Esophagus muscularis mucosa (tissue), 4 donors: ENCODE measurements around the gene ADSS1. TPM values are rescaled to one million over a fixed set of nuclear protein-coding genes. Genes with fewer than 3 reads are reported as not detected.

ENCODE experiments used
- DNase-seq: peaks from one replicate; pipeline ENCODE4 v3.0.0-alpha.2; 2017; ENCODE audit errors: extremely low spot score
- H3K27ac ChIP-seq, 4 donors: fragments of 200-600 bp; sonication (generic); replicated peaks in 1 of 4; 1 replicate in 3 of 4; 2 replicates in 1 of 4; pipeline ENCODE4 v1.5.1; 2016 to 2019; ENCODE audit warnings: mild to moderate bottlenecking in 1 of 4
- H3K27me3 ChIP-seq, 4 donors: fragments of 200-600 bp; sonication (generic); one replicate each; pipeline versions ENCODE4 v1.5.1 to v1.6.0; 2016 to 2019
- H3K36me3 ChIP-seq, 4 donors: fragments of 200-600 bp; sonication (generic); one replicate each; pipeline ENCODE4 v1.5.1; 2016 to 2019
- H3K4me1 ChIP-seq, 4 donors: fragments of 200-600 bp; sonication (generic); one replicate each; pipeline ENCODE4 v1.5.1; 2016 to 2019
- H3K4me3 ChIP-seq, 4 donors: fragments of 200-600 bp; sonication (generic); 1 replicate in 2 of 4; 2 replicates in 2 of 4; pipeline ENCODE4 v1.5.1; 2016 to 2019; ENCODE audit warnings: mild to moderate bottlenecking in 4 of 4, moderate library complexity in 1 of 4
- H3K9me3 ChIP-seq, 4 donors: fragments of 200-600 bp; sonication (generic); 1 replicate in 3 of 4; 2 replicates in 1 of 4; pipeline ENCODE4 v1.5.1; 2016 to 2019
- CTCF ChIP-seq, 3 experiments: fragments of 200-600 bp in 2 of 3; fragments of 450-650 bp in 1 of 3; sonication (generic) in 2 of 3; IDR thresholded peaks; one replicate each; pipeline ENCODE4 v1.5.1; 2017 to 2019; ENCODE audit warnings: antibody characterized with exemption in 3 of 3, mild to moderate bottlenecking in 2 of 3, moderate library complexity in 1 of 3
- EP300 ChIP-seq: sonication (generic); formaldehyde crosslinking; IDR thresholded peaks from one replicate; pipeline ENCODE4 v1.6.1; 2017; ENCODE audit warnings: antibody characterized with exemption
- POLR2A ChIP-seq: fragments of 450-650 bp; IDR thresholded peaks from one replicate; pipeline ENCODE4 v1.6.1; 2017; ENCODE audit warnings: antibody characterized with exemption, moderate library complexity, mild to moderate bottlenecking, low read depth
- POLR2AphosphoS5 ChIP-seq, 2 donors: sonication (generic); formaldehyde crosslinking; IDR thresholded peaks; one replicate each; pipeline ENCODE4 v1.6.1; 2017; ENCODE audit warnings: antibody characterized with exemption in 2 of 2
- WGBS: methylation state at CpG from one replicate; pipeline ENCODE4 v1.1.5; 2018; 5-methylcytosine and 5-hydroxymethylcytosine counted together
- intact Hi-C: fragments of 100-400 bp; cut with DNase I; formaldehyde crosslinking; loops from one replicate; pipeline ENCODE4 v1.15.1; 2023
- total RNA-seq, 4 donors: library from RNA; depleted of rRNA; stranded (reverse); fragments of >200 nt; gene quantifications; one replicate each; pipeline versions ENCODE4 v1.1.0 to v1.2.1, GENCODE V29; 2016

ADSS1 gene
- total RNA-seq, 4 donors from 2014 or later = 4.3 to 7.9 (median 5.7) TPM

- H3K36me3 ChIP-seq = no peaks in the 10 kb centered on the region
- peaks cover 59 to 68% (median 63%) of the 10 kb centered on the region in 4 donors for H3K4me1 ChIP-seq
- H3K27ac ChIP-seq = peak overlapping the region; percentile 71 to 90 (median 84)
- peaks cover 0 to 5% (median 0%) of the 10 kb centered on the region in 4 donors for H3K27me3 ChIP-seq
- 48% methylated on average over 22 of the region's 26 CpGs for WGBS
- peak overlapping the region; percentile 14 to 41 (median 32) for H3K4me3 ChIP-seq
- intact Hi-C loops = no loop called here
- TF ChIP-seq EP300 (no peak), POLR2AphosphoS5 (IDR thresholded peaks at IDR 0.05) (peak in 1 of 2 donors; percentile 27)
- DNase-seq = no peak
- no peaks in the 10 kb centered on the region for H3K9me3 ChIP-seq
These were observed 43.0 kb upstream of the ADSS1 start for GRCh38 chr14:104680806-104681688.

DNA sequence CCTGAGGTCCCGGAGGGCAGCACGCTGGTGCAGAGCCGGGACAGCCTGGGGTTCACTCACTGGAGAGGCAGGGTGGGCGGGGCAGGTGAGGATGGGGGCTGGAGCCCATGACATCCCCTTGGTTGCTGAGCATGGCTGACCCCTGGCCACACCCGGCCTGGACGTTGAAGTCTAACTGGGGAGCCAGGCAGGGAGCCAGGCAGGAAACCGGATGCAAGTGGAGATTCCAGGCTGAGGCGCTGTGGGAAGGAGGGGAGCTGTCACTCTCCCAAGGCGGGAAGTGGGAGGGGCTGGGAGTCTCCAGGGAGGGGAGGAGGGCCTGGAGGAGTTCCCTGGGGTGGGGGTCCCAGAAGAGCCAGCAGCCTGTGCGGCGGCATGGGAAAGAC is 42.3 kb upstream of the ADSS1 start:
- 20% methylated on average over 9 of the region's 11 CpGs for WGBS
- no peaks in the 10 kb centered on the region for H3K36me3 ChIP-seq
- peak overlapping the region; percentile 14 to 41 (median 32) for H3K4me3 ChIP-seq
- H3K27me3 ChIP-seq = peaks cover 0 to 5% (median 0%) of the 10 kb centered on the region in 4 donors
- no peak for TF ChIP-seq POLR2A
- no peak for TF ChIP-seq EP300
- TF ChIP-seq POLR2AphosphoS5 (IDR thresholded peaks at IDR 0.05) = peak; percentile 55 to 63
- peak overlapping the region; percentile 71 to 90 (median 84) for H3K27ac ChIP-seq
- intact Hi-C loops = no loop called here
- no peak for DNase-seq
- H3K4me1 ChIP-seq = peaks cover 59 to 66% (median 62%) of the 10 kb centered on the region in 4 donors
- no peaks in the 10 kb centered on the region for H3K9me3 ChIP-seq

- DNase-seq = no peak
- no peaks in the 10 kb centered on the region for H3K9me3 ChIP-seq
- H3K4me1 ChIP-seq = peaks cover 54 to 62% (median 58%) of the 10 kb centered on the region in 4 donors
- intact Hi-C loops = no loop called here
- peak overlapping the region; percentile 71 to 90 (median 84) for H3K27ac ChIP-seq
- 69% methylated on average over 11 of the region's 12 CpGs for WGBS
- TF ChIP-seq POLR2AphosphoS5 (IDR thresholded peaks at IDR 0.05) = no peak
- peaks cover 0 to 5% (median 0%) of the 10 kb centered on the region in 4 donors for H3K27me3 ChIP-seq
- H3K4me3 ChIP-seq = peak overlapping the region; percentile 14 to 41 (median 32)
- H3K36me3 ChIP-seq = no peaks in the 10 kb centered on the region
These were observed 41.9 kb upstream of the ADSS1 start for GRCh38 chr14:104682107-104682593.

DNA sequence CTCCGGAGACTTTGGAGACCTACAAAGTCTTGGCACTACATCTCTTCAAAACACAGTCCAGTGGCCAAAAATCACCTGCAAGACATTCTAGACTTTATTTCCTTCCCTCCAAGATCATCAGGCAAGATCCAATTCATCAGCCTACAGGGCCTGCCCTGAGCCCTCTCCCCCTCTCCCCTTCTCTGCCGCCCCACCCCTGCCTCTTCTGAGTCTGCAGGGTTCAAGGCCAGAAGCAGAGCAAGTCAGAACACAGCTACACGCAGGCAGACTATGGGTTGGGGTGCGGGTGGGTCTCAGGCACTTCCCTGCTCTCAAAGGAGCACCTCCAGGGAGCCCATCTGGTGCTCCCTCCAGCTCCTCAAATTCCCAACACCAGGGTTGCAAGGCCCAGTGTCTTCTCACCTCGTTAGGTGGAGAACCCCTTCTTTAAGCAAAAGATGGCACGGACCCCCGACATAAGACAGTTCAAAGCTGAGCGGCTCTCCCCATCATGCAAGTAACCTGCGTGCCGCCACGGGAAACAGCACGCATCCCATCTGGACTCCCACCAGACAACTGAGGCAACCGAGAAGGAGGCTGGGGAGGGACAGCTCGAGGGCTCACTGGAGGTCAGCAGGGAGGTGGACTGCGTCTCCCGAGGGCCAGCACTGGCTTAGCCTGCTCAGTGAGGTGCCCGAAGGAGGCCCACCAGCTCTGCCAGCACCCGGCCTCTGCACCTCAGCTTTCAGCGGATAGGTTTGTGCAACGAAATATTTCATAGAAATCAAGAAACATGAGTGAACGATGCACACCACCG is 40.2 kb upstream of the ADSS1 start:
- no peaks in the 10 kb centered on the region for H3K9me3 ChIP-seq
- no peak overlapping the region for H3K27ac ChIP-seq
- H3K4me3 ChIP-seq = no peak overlapping the region
- WGBS = 84% methylated on average over 15 of the region's 22 CpGs
- TF ChIP-seq CTCF (IDR thresholded peaks at IDR 0.05) (no peak), POLR2AphosphoS5 (IDR thresholded peaks at IDR 0.05) (no peak), EP300 (no peak), POLR2A (no peak)
- H3K36me3 ChIP-seq = no peaks in the 10 kb centered on the region
- intact Hi-C loops = no loop called here
- H3K27me3 ChIP-seq = peaks cover 0 to 5% (median 0%) of the 10 kb centered on the region in 4 donors
- peaks cover 54 to 62% (median 59%) of the 10 kb centered on the region in 4 donors for H3K4me1 ChIP-seq
- DNase-seq = no peak

- Histone ChIP-seq H3K4me3 (no peak overlapping the region), H3K4me1 (peaks cover 53 to 61% (median 57%) of the 10 kb centered on the region in 4 donors), H3K27ac (no peak overlapping the region), H3K9me3 (no peaks in the 10 kb centered on the region), H3K27me3 (peaks cover 0 to 5% (median 0%) of the 10 kb centered on the region in 4 donors), H3K36me3 (no peaks in the 10 kb centered on the region)
- DNase-seq = no peak
- intact Hi-C loops = no loop called here
- no peak for TF ChIP-seq CTCF (IDR thresholded peaks at IDR 0.05)
- 98% methylated on average over 10 of the region's 10 CpGs for WGBS
These were observed 39.6 kb upstream of the ADSS1 start for GRCh38 chr14:104684449-104684821.
